Measurements from ENCODE around the gene SMG6.

DNA sequence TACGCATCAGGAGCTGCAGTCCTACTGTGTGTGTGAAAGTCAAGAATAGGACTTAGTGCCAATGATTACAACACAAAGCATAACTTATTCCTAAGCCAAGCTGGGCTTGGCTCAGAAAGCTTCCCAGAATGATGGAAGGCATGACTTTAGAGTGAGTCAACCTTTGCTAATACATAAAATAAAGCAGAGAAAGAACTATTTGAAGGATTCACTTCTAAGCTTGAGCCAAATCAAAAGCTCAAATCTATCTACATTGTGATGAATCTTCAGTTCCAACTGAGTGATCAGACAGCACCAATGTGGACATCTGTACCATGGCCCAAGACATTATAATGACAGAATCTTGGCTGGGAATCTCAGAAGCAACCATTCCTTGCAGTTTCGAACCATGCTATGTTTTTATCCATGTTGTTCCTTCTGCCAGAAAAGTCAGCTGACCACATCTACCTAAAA, 41.4 kb downstream of the SMG6 start:
- TF ChIP-seq, protein P1, sequence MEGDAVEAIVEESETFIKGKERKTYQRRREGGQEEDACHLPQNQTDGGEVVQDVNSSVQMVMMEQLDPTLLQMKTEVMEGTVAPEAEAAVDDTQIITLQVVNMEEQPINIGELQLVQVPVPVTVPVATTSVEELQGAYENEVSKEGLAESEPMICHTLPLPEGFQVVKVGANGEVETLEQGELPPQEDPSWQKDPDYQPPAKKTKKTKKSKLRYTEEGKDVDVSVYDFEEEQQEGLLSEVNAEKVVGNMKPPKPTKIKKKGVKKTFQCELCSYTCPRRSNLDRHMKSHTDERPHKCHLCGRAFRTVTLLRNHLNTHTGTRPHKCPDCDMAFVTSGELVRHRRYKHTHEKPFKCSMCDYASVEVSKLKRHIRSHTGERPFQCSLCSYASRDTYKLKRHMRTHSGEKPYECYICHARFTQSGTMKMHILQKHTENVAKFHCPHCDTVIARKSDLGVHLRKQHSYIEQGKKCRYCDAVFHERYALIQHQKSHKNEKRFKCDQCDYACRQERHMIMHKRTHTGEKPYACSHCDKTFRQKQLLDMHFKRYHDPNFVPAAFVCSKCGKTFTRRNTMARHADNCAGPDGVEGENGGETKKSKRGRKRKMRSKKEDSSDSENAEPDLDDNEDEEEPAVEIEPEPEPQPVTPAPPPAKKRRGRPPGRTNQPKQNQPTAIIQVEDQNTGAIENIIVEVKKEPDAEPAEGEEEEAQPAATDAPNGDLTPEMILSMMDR (IDR thresholded peaks at IDR 0.05), result no peak
- TF ChIP-seq POLR2A (IDR thresholded peaks at IDR 0.05), result no peak

All from heart left ventricle (tissue), 13 donors.